Measurements from ENCODE around the gene CRNKL1.

GRCh38 chr20:20036756-20037155 is 15.5 kb downstream of the CRNKL1 start:
- no peak for TF ChIP-seq POLR2A (IDR thresholded peaks at IDR 0.05)
- no peak for TF ChIP-seq CTCF (IDR thresholded peaks at IDR 0.05)
